Kidney capillary endothelial cell (primary cell): ENCODE results near the gene GFY.
"Not testable (repeated sequence)": the region's sequence is repeated elsewhere in the genome, so short reads cannot be mapped to it uniquely, and the experiment has no call there.

Experiments used
- DNase-seq: peaks from one replicate; pipeline ENCODE4 v3.0.0-alpha.2; 2018; ENCODE audit warnings: low spot score

Gene GFY

GRCh38 chr19:49470615-49470978 is 45.4 kb downstream of the GFY start:
- DNase-seq = no peak

- no peak for DNase-seq
These were observed 47.7 kb downstream of the GFY start for GRCh38 chr19:49472936-49473335.

- not testable (repeated sequence) for DNase-seq
These were observed 48.3 kb downstream of the GFY start for GRCh38 chr19:49473501-49473867.

GRCh38 chr19:49473868-49474541 is 48.8 kb downstream of the GFY start, which contains the start of gene FLT3LG:
Gene FLT3LG (plus strand): TSS chr19:49474215. CDS start chr19:49474640, 425 bp downstream.
- DNase-seq = peak; percentile 56

GRCh38 chr19:49474542-49474924 is 49.3 kb downstream of the GFY start:
- DNase-seq = no peak

- DNase-seq = no peak
These were observed 50.2 kb downstream of the GFY start for GRCh38 chr19:49475191-49475917.

GRCh38 chr19:49475995-49476880 is 51.0 kb downstream of the GFY start:
- DNase-seq = no peak
